Natural killer cell (primary cell): ENCODE measurements around the gene CLEC3B. TPM values are rescaled to one million over a fixed set of nuclear protein-coding genes. Genes with fewer than 3 reads are reported as not detected.

Experiments used
- ATAC-seq, 3 donors: fragments of 150-1000 bp in 2 of 3; fragments of 200-7000 bp in 1 of 3; cut with Tn5 transposase; 1 replicate in 1 of 3; 2 replicates in 2 of 3; pipeline ENCODE4 v1.10.0; 2021; ENCODE audit warnings: mild to moderate bottlenecking in 2 of 3, moderate library complexity in 2 of 3
- DNase-seq, 2 donors: peaks; one replicate each; pipeline versions ENCODE4 v3.0.0 to v3.0.0-alpha.2; 2013 to 2021; ENCODE audit warnings: mixed read lengths in 1 of 2
- H3K27ac ChIP-seq: one replicate; pipeline ENCODE4 v1.5.1; 2013; ENCODE audit warnings: mild to moderate bottlenecking, low read length
- H3K27me3 ChIP-seq: one replicate; pipeline ENCODE4 v1.6.1; 2013; ENCODE audit warnings: low read length; ENCODE audit not compliant: control insufficient read depth, insufficient read depth
- H3K36me3 ChIP-seq: one replicate; pipeline ENCODE4 v1.6.1; 2013; ENCODE audit warnings: low read length; ENCODE audit not compliant: control insufficient read depth, insufficient read depth
- H3K4me1 ChIP-seq: one replicate; pipeline ENCODE4 v1.6.1; 2013; ENCODE audit warnings: low read length; ENCODE audit not compliant: control insufficient read depth, insufficient read depth
- H3K4me3 ChIP-seq: one replicate; pipeline ENCODE4 v1.5.1; 2013; ENCODE audit warnings: low read length
- H3K9me3 ChIP-seq: one replicate; pipeline ENCODE4 v1.6.1; 2013; ENCODE audit warnings: low read length; ENCODE audit not compliant: control insufficient read depth, insufficient read depth
- H3K27ac Mint-ChIP-seq, 2 donors: one replicate each; pipeline ENCODE4 v1.8.0; 2022; ENCODE audit warnings: mild to moderate bottlenecking in 2 of 2, mixed read lengths in 2 of 2, moderate library complexity in 1 of 2
- H3K27me3 Mint-ChIP-seq, 2 donors: one replicate each; pipeline ENCODE4 v1.8.0; 2022; ENCODE audit warnings: low read depth in 2 of 2, mixed read lengths in 2 of 2
- H3K36me3 Mint-ChIP-seq: one replicate; pipeline ENCODE4 v1.8.0; 2022; ENCODE audit warnings: mixed read lengths
- H3K4me1 Mint-ChIP-seq, 2 donors: one replicate each; pipeline ENCODE4 v1.8.0; 2022; ENCODE audit warnings: mixed read lengths in 2 of 2
- H3K4me3 Mint-ChIP-seq: one replicate; pipeline ENCODE4 v1.8.0; 2022; ENCODE audit warnings: mild to moderate bottlenecking, moderate library complexity, mixed read lengths
- H3K9me3 Mint-ChIP-seq, 2 donors: one replicate each; pipeline ENCODE4 v1.8.0; 2022; ENCODE audit warnings: mixed read lengths in 2 of 2
- WGBS: methylation state at CpG from one replicate; pipeline ENCODE4 v1.1.7; 2013; ENCODE audit warnings: missing lambda C conversion rate; ENCODE audit not compliant: insufficient coverage; 5-methylcytosine and 5-hydroxymethylcytosine counted together
- intact Hi-C: fragments of 100-400 bp; cut with micrococcal nuclease; formaldehyde crosslinking; loops from one replicate; pipeline ENCODE4 v1.14.2; 2022
- total RNA-seq, 4 donors: library from RNA; stranded (reverse); fragments of 120-200 nt in 1 of 4; gene quantifications; one replicate each; pipeline versions ENCODE4 v1.2.3 to v1.2.4, GENCODE V29; 2013 to 2022
- TF ChIP-seq, protein P1 (sequence below): fragments of 200-600 bp; IDR thresholded peaks from one replicate; pipeline ENCODE4 v1.8.0; 2022; ENCODE audit warnings: antibody characterized with exemption

The CLEC3B gene
- total RNA-seq, 3 donors from 2014 or later (not counting 1 experiment from before 2014, with no cell fraction given), result 0.87 to 1.5 (median 1.1) TPM

GRCh38 chr3:45064512-45065372, 38.6 kb downstream of the CLEC3B start:
- DNase-seq, result no peak
- Histone ChIP-seq H3K9me3 (no peaks in the 10 kb centered on the region), H3K27me3 (no peaks in the 10 kb centered on the region), H3K36me3 (no peaks in the 10 kb centered on the region), H3K27ac (no peak overlapping the region), H3K4me1 (peaks cover 13% of the 10 kb centered on the region), H3K4me3 (no peak overlapping the region)
- peaks cover 16 to 17% of the 10 kb centered on the region in 2 donors for H3K4me1 Mint-ChIP-seq
- H3K36me3 Mint-ChIP-seq, result no peaks in the 10 kb centered on the region
- WGBS, result 25% methylated on average over 8 of the region's 12 CpGs
- no peaks in the 10 kb centered on the region for H3K9me3 Mint-ChIP-seq
- H3K27ac Mint-ChIP-seq, result peak overlapping the region; percentile 17 to 56
- H3K4me3 Mint-ChIP-seq, result peak overlapping the region; percentile 53
- peaks cover 6 to 11% of the 10 kb centered on the region in 2 donors for H3K27me3 Mint-ChIP-seq
- intact Hi-C loops, result no loop called here
- peak in 2 of 3 donors; percentile 38 to 81 for ATAC-seq
- TF ChIP-seq, protein P1, sequence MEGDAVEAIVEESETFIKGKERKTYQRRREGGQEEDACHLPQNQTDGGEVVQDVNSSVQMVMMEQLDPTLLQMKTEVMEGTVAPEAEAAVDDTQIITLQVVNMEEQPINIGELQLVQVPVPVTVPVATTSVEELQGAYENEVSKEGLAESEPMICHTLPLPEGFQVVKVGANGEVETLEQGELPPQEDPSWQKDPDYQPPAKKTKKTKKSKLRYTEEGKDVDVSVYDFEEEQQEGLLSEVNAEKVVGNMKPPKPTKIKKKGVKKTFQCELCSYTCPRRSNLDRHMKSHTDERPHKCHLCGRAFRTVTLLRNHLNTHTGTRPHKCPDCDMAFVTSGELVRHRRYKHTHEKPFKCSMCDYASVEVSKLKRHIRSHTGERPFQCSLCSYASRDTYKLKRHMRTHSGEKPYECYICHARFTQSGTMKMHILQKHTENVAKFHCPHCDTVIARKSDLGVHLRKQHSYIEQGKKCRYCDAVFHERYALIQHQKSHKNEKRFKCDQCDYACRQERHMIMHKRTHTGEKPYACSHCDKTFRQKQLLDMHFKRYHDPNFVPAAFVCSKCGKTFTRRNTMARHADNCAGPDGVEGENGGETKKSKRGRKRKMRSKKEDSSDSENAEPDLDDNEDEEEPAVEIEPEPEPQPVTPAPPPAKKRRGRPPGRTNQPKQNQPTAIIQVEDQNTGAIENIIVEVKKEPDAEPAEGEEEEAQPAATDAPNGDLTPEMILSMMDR, result no peak

DNA sequence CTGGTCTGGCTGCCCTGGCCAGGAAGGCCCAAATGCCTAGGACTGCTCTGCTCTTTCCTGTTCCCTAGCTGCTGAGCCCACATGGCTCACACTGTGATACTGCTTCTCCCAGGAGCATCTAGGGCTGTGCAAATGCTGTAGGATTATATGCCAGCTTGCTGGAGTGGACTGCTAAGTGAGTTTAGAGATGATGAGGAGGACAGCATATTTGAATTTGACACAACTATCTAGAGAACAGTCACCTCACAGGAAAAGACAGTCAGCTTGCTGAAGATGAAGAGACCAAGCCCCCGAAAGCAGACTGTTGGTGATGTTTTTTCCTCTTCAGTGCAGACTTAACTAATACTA, 39.2 kb downstream of the CLEC3B start:
- H3K4me3 ChIP-seq, result no peak overlapping the region
- H3K36me3 Mint-ChIP-seq, result no peaks in the 10 kb centered on the region
- H3K4me1 ChIP-seq, result peaks cover 13% of the 10 kb centered on the region
- H3K4me1 Mint-ChIP-seq, result peaks cover 16 to 17% of the 10 kb centered on the region in 2 donors
- no CpG with 5 or more reads among the region's 1 CpG for WGBS
- H3K27ac ChIP-seq, result no peak overlapping the region
- peak overlapping the region; percentile 32 for H3K4me3 Mint-ChIP-seq
- no peak for ATAC-seq
- H3K36me3 ChIP-seq, result no peaks in the 10 kb centered on the region
- no peaks in the 10 kb centered on the region for H3K9me3 Mint-ChIP-seq
- intact Hi-C loops, result no loop called here
- H3K27me3 Mint-ChIP-seq, result peaks cover 6 to 11% of the 10 kb centered on the region in 2 donors
- no peaks in the 10 kb centered on the region for H3K9me3 ChIP-seq
- TF ChIP-seq, protein P1, result no peak
- H3K27me3 ChIP-seq, result no peaks in the 10 kb centered on the region
- no peak overlapping the region for H3K27ac Mint-ChIP-seq
- DNase-seq, result no peak

DNA sequence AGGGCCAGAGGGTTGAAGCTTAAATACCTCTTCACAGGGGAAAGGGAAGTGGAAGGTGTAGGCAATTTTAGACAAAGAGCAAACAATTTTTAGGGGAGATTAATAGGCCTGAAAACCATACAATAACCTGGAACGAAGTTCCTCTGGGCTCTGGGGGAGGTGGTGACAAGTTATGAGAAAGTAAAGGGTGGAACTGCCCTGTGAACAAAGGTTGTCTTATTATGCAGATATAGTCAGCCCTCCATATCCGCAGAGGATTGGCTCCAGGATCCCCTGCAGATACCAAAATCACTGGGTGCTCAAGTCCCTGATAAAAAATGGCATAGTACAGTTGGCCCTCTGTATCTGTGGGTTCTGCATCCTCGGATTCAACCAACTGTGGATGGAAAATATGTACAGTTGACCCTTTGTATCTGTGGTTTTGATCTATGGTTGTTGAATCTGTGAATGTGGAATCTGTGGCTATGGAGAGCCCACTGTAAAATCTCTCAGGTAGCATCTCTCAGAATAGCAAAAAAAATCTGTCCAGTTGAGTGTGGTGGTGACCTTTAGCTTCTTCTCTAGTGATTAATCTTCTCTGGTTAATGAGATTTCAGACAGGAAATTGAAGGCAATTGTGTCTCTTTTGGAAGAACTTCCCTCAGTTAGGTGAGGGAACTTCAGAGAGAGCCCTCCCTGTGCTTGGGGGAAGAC, 40.2 kb downstream of the CLEC3B start:
- H3K27me3 Mint-ChIP-seq, result peaks cover 6 to 11% of the 10 kb centered on the region in 2 donors
- Histone ChIP-seq H3K36me3 (no peaks in the 10 kb centered on the region), H3K4me1 (peaks cover 13% of the 10 kb centered on the region), H3K9me3 (no peaks in the 10 kb centered on the region), H3K4me3 (no peak overlapping the region), H3K27ac (no peak overlapping the region), H3K27me3 (no peaks in the 10 kb centered on the region)
- peaks cover 16 to 17% of the 10 kb centered on the region in 2 donors for H3K4me1 Mint-ChIP-seq
- 75% methylated on average over 3 of the region's 3 CpGs for WGBS
- H3K9me3 Mint-ChIP-seq, result no peaks in the 10 kb centered on the region
- DNase-seq (no peak), ATAC-seq (no peak)
- no peak overlapping the region for H3K4me3 Mint-ChIP-seq
- TF ChIP-seq, protein P1, result no peak
- H3K27ac Mint-ChIP-seq, result no peak overlapping the region
- intact Hi-C loops, result no loop called here
- H3K36me3 Mint-ChIP-seq, result no peaks in the 10 kb centered on the region
